B cell (primary cell): ENCODE data around the gene SRP54. TPM values are rescaled to one million over a fixed set of nuclear protein-coding genes. Genes with fewer than 3 reads are reported as not detected.
"Not testable (repeated sequence)": the region's sequence is repeated elsewhere in the genome, so short reads cannot be mapped to it uniquely, and the experiment has no call there.

Source experiments
- ATAC-seq: fragments of 200-7000 bp; cut with Tn5 transposase; one replicate; pipeline ENCODE4 v1.10.0; 2021; ENCODE audit warnings: low read depth, mild to moderate bottlenecking, moderate number of reproducible peaks, moderate library complexity
- CTCF ChIA-PET: fragments of 350-600 bp; sonication (Branson Sonifier 250); formaldehyde crosslinking; loops from one replicate; lab custom pipeline; 2021; ENCODE audit warnings: antibody characterized with exemption, inconsistent platforms; lab: Charles Lee
- POLR2A ChIA-PET: fragments of 350-600 bp; sonication (Branson Sonifier 250); formaldehyde crosslinking; loops from one replicate; lab custom pipeline; 2021; ENCODE audit warnings: antibody characterized with exemption; lab: Charles Lee
- DNase-seq: peaks from one replicate; pipeline ENCODE4 v3.0.0; 2013
- H2AFZ ChIP-seq: 2 replicates; pipeline ENCODE4 v1.6.1; 2012; ENCODE audit warnings: mild to moderate bottlenecking, low read depth, low read length; ENCODE audit not compliant: insufficient read depth, poor library complexity, severe bottlenecking
- H3K27ac ChIP-seq, 2 donors: 1 replicate in 1 of 2; 2 replicates in 1 of 2; pipeline ENCODE4 v1.5.1; 2012 to 2013; ENCODE audit warnings: low read length in 2 of 2, mild to moderate bottlenecking in 2 of 2, moderate library complexity in 1 of 2
- H3K27me3 ChIP-seq, 4 experiments: fragments of 200-600 bp in 1 of 4; sonication (generic) in 1 of 4; replicated peaks in 1 of 4; 1 replicate in 2 of 4; 2 replicates in 2 of 4; pipeline versions ENCODE4 v1.6.1 to v1.7.0; 2013 to 2016; ENCODE audit warnings: low read length in 3 of 4, mild to moderate bottlenecking in 2 of 4, mixed read lengths in 1 of 4, moderate library complexity in 1 of 4; ENCODE audit not compliant: insufficient read depth in 4 of 4, control insufficient read depth in 3 of 4; ENCODE audit errors: control extremely low read depth in 1 of 4
- H3K36me3 ChIP-seq, 2 experiments: replicated peaks in 1 of 2; 1 replicate in 1 of 2; 2 replicates in 1 of 2; pipeline versions ENCODE4 v1.6.1 to v1.7.1; 2013; ENCODE audit warnings: low read length in 1 of 2; ENCODE audit not compliant: insufficient read depth in 2 of 2, control insufficient read depth in 1 of 2; ENCODE audit errors: control extremely low read depth in 1 of 2, extremely low read depth in 1 of 2
- H3K4me1 ChIP-seq, 2 donors: fragments of 200-600 bp in 1 of 2; sonication (generic) in 1 of 2; 1 replicate in 1 of 2; 2 replicates in 1 of 2; pipeline versions ENCODE4 v1.5.1 to v1.6.1; 2013 to 2017; ENCODE audit warnings: low read length in 2 of 2; ENCODE audit not compliant: control insufficient read depth in 2 of 2, insufficient read depth in 2 of 2
- H3K4me2 ChIP-seq: replicated peaks from 2 replicates; pipeline ENCODE3; 2012; ENCODE audit warnings: mild to moderate bottlenecking, low read depth, low read length; ENCODE audit not compliant: poor library complexity, severe bottlenecking
- H3K4me3 ChIP-seq, 5 experiments: fragments of 200-600 bp in 1 of 5; sonication (generic) in 1 of 5; 1 replicate in 3 of 5; 2 replicates in 2 of 5; pipeline versions ENCODE4 v1.5.1 to v1.7.0; 2011 to 2016; ENCODE audit warnings: low read length in 4 of 5, mild to moderate bottlenecking in 4 of 5, low read depth in 2 of 5, control low read depth in 1 of 5, moderate library complexity in 1 of 5; ENCODE audit not compliant: insufficient read depth in 1 of 5; ENCODE audit errors: control extremely low read depth in 1 of 5, extremely low read depth in 1 of 5
- H3K79me2 ChIP-seq: fragments of 200-600 bp; sonication (generic); one replicate; pipeline ENCODE4 v1.6.0; 2016; ENCODE audit warnings: low read length; ENCODE audit not compliant: control insufficient read depth, insufficient read depth
- H3K9ac ChIP-seq: fragments of 200-600 bp; sonication (generic); 2 replicates; pipeline ENCODE4 v1.6.1; 2017; ENCODE audit warnings: mild to moderate bottlenecking, low read length, moderate library complexity
- H3K9me3 ChIP-seq, 3 donors: one replicate each; pipeline versions ENCODE4 v1.6.1 to v1.7.1; 2013; ENCODE audit warnings: low read length in 2 of 3; ENCODE audit not compliant: control insufficient read depth in 2 of 3, insufficient read depth in 1 of 3; ENCODE audit errors: control extremely low read depth in 1 of 3
- H4K20me1 ChIP-seq: 2 replicates; pipeline ENCODE4 v1.6.0; 2012; ENCODE audit warnings: mild to moderate bottlenecking, low read length; ENCODE audit not compliant: insufficient read depth, control insufficient read depth, poor library complexity, severe bottlenecking
- H3K27ac Mint-ChIP-seq: one replicate; pipeline ENCODE4 v1.8.0; 2021; ENCODE audit warnings: mixed read lengths
- H3K27me3 Mint-ChIP-seq: one replicate; pipeline ENCODE4 v1.8.0; 2021; ENCODE audit warnings: mixed read lengths
- H3K4me1 Mint-ChIP-seq: one replicate; pipeline ENCODE4 v1.8.0; 2021; ENCODE audit warnings: mixed read lengths
- H3K4me3 Mint-ChIP-seq: one replicate; pipeline ENCODE4 v1.8.0; 2021; ENCODE audit warnings: mixed read lengths
- H3K9me3 Mint-ChIP-seq: one replicate; pipeline ENCODE4 v1.8.0; 2022; ENCODE audit warnings: mixed read lengths; ENCODE audit not compliant: insufficient read depth
- EZH2 ChIP-seq: IDR thresholded peaks from 2 replicates; pipeline ENCODE4 v1.6.1; 2012; ENCODE audit warnings: borderline replicate concordance, low read depth, mild to moderate bottlenecking, moderate library complexity, low read length; ENCODE audit not compliant: insufficient read depth, poor library complexity, severe bottlenecking
- WGBS: methylation state at CpG from one replicate; pipeline ENCODE4 v1.1.5; 2013; ENCODE audit warnings: missing lambda C conversion rate; ENCODE audit not compliant: insufficient coverage; 5-methylcytosine and 5-hydroxymethylcytosine counted together
- intact Hi-C: fragments of 100-400 bp; cut with micrococcal nuclease; formaldehyde crosslinking; loops from one replicate; pipeline ENCODE4 v1.10.0; 2022
- polyA plus RNA-seq: library from polyadenylated mRNA; depleted of rRNA; stranded (reverse); fragments of >200 nt; gene quantifications from 2 replicates; pipeline ENCODE4 v1.2.3, GENCODE V29; 2012
- total RNA-seq, 2 donors: library from RNA; stranded (reverse); fragments of 120-200 nt in 1 of 2; gene quantifications; 1 replicate in 1 of 2; 2 replicates in 1 of 2; pipeline versions ENCODE4 v1.2.3 to v1.2.4, GENCODE V29; 2013 to 2022
- TF ChIP-seq, protein P1 (sequence below): fragments of 200-600 bp; IDR thresholded peaks from one replicate; pipeline ENCODE4 v1.8.0; 2022; ENCODE audit warnings: antibody characterized with exemption, mild to moderate bottlenecking

Gene SRP54
- total and polyA plus RNA-seq, 2 donors (not counting 1 experiment from before 2014, with no cell fraction given), result 18.4 to 54.9 TPM

DNA sequence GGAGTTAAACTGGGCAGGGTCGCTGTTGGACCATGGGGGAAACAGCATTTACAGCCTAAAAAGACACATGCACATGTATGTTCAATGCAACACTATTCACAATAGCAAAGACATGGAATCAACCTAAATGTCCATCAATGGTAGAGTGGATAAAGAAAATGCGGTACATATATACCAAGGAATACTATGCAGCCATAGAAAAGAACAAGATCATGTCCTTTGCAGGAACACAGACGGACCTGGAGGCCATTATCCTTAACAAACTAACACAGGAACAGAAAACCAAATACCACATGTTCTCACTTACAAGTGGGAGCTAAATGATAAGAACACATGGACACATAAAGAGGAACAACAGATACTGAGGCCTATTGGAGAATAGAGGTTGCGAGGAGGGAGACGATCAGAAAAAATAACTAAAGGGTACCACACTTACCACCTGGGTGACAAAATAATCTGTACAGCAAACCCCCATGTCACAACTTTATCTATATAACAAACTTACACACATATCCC is 25.0 kb upstream of the SRP54 start:
- Mint-ChIP-seq H3K4me3 (no peak overlapping the region), H3K27ac (no peak overlapping the region), H3K4me1 (no peaks in the 10 kb centered on the region), H3K9me3 (no peaks in the 10 kb centered on the region), H3K27me3 (no peaks in the 10 kb centered on the region)
- DNase-seq, result no peak
- Histone ChIP-seq H2AFZ (no peak overlapping the region), H3K4me1 (no peaks in the 10 kb centered on the region), H3K36me3 (peaks cover 7 to 27% of the 10 kb centered on the region in 2 experiments), H3K4me2 (no peak overlapping the region), H3K4me3 (no peak overlapping the region), H3K9ac (no peak overlapping the region), H3K9me3 (no peaks in the 10 kb centered on the region), H3K79me2 (no peaks in the 10 kb centered on the region), H3K27me3 (no peaks in the 10 kb centered on the region), H3K27ac (no peak overlapping the region), H4K20me1 (no peaks in the 10 kb centered on the region)
- TF ChIP-seq EZH2, result no peak
- TF ChIP-seq, protein P1, sequence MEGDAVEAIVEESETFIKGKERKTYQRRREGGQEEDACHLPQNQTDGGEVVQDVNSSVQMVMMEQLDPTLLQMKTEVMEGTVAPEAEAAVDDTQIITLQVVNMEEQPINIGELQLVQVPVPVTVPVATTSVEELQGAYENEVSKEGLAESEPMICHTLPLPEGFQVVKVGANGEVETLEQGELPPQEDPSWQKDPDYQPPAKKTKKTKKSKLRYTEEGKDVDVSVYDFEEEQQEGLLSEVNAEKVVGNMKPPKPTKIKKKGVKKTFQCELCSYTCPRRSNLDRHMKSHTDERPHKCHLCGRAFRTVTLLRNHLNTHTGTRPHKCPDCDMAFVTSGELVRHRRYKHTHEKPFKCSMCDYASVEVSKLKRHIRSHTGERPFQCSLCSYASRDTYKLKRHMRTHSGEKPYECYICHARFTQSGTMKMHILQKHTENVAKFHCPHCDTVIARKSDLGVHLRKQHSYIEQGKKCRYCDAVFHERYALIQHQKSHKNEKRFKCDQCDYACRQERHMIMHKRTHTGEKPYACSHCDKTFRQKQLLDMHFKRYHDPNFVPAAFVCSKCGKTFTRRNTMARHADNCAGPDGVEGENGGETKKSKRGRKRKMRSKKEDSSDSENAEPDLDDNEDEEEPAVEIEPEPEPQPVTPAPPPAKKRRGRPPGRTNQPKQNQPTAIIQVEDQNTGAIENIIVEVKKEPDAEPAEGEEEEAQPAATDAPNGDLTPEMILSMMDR, result no peak
- ChIA-PET CTCF (no interaction called here), POLR2A (no interaction called here)
- intact Hi-C loops, result no loop called here
- whole genome bisulfite sequencing, result no CpG with 5 or more reads among the region's 5 CpGs
- no peak for ATAC-seq

DNA sequence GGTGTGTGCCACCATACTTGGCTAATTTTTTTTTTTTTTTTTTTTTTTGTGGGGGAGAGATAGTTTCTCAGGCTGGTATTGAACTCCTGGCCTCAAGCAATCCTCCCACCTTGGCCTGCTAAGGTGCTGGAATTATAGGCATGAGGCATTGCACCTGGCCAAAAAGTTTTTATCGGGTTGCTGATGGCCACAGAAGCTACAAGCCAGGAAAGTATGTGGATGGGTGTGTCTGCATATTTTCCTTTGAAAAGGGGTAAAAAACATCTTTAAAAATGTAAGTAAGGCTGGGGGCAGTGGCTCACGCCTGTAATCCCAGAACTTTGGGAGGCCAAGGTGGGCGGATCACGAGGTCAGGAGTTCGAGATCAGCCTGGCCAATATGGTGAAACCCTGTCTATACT is 20.7 kb upstream of the SRP54 start:
- POLR2A ChIA-PET, H3K4me3 Mint-ChIP-seq, H3K4me3 ChIP-seq, H3K4me1 Mint-ChIP-seq, H3K27ac Mint-ChIP-seq, H3K27me3 ChIP-seq, H3K4me2 ChIP-seq, intact Hi-C loops, CTCF ChIA-PET, ATAC-seq, H3K27me3 Mint-ChIP-seq, DNase-seq, H4K20me1 ChIP-seq, H3K4me1 ChIP-seq, H3K9ac ChIP-seq, H3K27ac ChIP-seq, H3K79me2 ChIP-seq, H3K9me3 Mint-ChIP-seq, H3K9me3 ChIP-seq, H2AFZ ChIP-seq: not testable (repeated sequence)
- no CpG with 5 or more reads among the region's 5 CpGs for WGBS
- H3K36me3 ChIP-seq, result peaks cover 11 to 25% of the 10 kb centered on the region in 2 experiments
